Measurements from ENCODE around the gene RNF152.

RNF152 gene

GRCh38 chr18:61817086-61817485 lies 75.7 kb downstream of the RNF152 start:
- peaks cover 0 to 2% of the 10 kb centered on the region in 2 experiments; a peak in 1 of 3 replicates for H3K36me3 ChIP-seq (ENCODE audit: control insufficient read depth in 2 of 2, insufficient read depth in 1 of 2, low read length in 2 of 2)
- H3K4me1 ChIP-seq (ENCODE audit: control insufficient read depth, insufficient read depth, low read length), result no peaks in the 10 kb centered on the region
- CTCF ChIA-PET, result no interaction called here
- H3K9me3 ChIP-seq (ENCODE audit: control insufficient read depth, insufficient read depth, low read depth, low read length), result no peaks in the 10 kb centered on the region
- no peak overlapping the region for H3K27ac ChIP-seq (ENCODE audit: extremely low read depth, low read depth, low read length)
- H3K4me3 ChIP-seq (ENCODE audit: low read depth, low read length), result no peak overlapping the region
- TF ChIP-seq ZNF777 (tag by site-specific recombination; IDR thresholded peaks at IDR 0.05; ENCODE audit: borderline replicate concordance) (no peak), ZNF404 (tag by site-specific recombination; IDR thresholded peaks at IDR 0.05) (no peak), ZNF132 (tag by site-specific recombination; IDR thresholded peaks at IDR 0.05; ENCODE audit: borderline replicate concordance) (no peak), ZBTB48 (tag by site-specific recombination; IDR thresholded peaks at IDR 0.05) (no peak), ZFP69B (tag by site-specific recombination; IDR thresholded peaks at IDR 0.05) (no peak), ZNF510 (tag by site-specific recombination; IDR thresholded peaks at IDR 0.05; ENCODE audit: insufficient replicate concordance) (no peak), ZNF433 (tag by site-specific recombination; IDR thresholded peaks at IDR 0.05; ENCODE audit: low read depth) (no peak), ZBTB21 (tag by site-specific recombination; IDR thresholded peaks at IDR 0.05) (no peak), SP7 (tag by site-specific recombination; IDR thresholded peaks at IDR 0.05) (no peak)
- POLR2A ChIA-PET, result no interaction called here

- TF ChIP-seq KLF10 (tag by site-specific recombination; IDR thresholded peaks at IDR 0.05), result no peak
- no peak for TF ChIP-seq BCL11B (tag by site-specific recombination; IDR thresholded peaks at IDR 0.05; ENCODE audit: low read depth)
- no peak for TF ChIP-seq KLF9 (tag by site-specific recombination; IDR thresholded peaks at IDR 0.05; ENCODE audit: low read depth)
- no peak for TF ChIP-seq SETDB1 (IDR thresholded peaks at IDR 0.05; ENCODE audit: insufficient read length, low read length)
- TF ChIP-seq MYNN (tag by site-specific recombination; IDR thresholded peaks at IDR 0.05; ENCODE audit: borderline replicate concordance), result no peak
- TF ChIP-seq ZNF76 (tag by site-specific recombination; IDR thresholded peaks at IDR 0.05; ENCODE audit: borderline replicate concordance, low read depth), result no peak
- no peak for TF ChIP-seq BCL6B (tag by site-specific recombination; IDR thresholded peaks at IDR 0.05)
- no peak for TF ChIP-seq MEIS1 (CRISPR knock-in tag; IDR thresholded peaks at IDR 0.05; ENCODE audit: borderline replicate concordance)
- TF ChIP-seq ZNF629 (tag by site-specific recombination; IDR thresholded peaks at IDR 0.05), result no peak
- no peak for TF ChIP-seq ZNF221 (tag by site-specific recombination; IDR thresholded peaks at IDR 0.05; ENCODE audit: borderline replicate concordance)
- no peak for TF ChIP-seq ZNF561 (tag by site-specific recombination; IDR thresholded peaks at IDR 0.05; ENCODE audit: borderline replicate concordance)
- TF ChIP-seq ZNF280C (tag by site-specific recombination; IDR thresholded peaks at IDR 0.05), result no peak
- TF ChIP-seq HIC1 (tag by site-specific recombination; IDR thresholded peaks at IDR 0.05), result no peak
- no peak for TF ChIP-seq ZNF175 (tag by site-specific recombination; IDR thresholded peaks at IDR 0.05)
- CTCF ChIA-PET, result no interaction called here
- POLR2A ChIA-PET, result no interaction called here
- H3K36me3 ChIP-seq (ENCODE audit: control insufficient read depth in 2 of 2, insufficient read depth in 1 of 2, low read length in 2 of 2), result peaks cover 0 to 2% of the 10 kb centered on the region in 2 experiments; a peak in 1 of 3 replicates
- no peak overlapping the region for H3K27ac ChIP-seq (ENCODE audit: extremely low read depth, low read depth, low read length)
- no peaks in the 10 kb centered on the region for H3K4me1 ChIP-seq (ENCODE audit: control insufficient read depth, insufficient read depth, low read length)
- no peak overlapping the region for H3K4me3 ChIP-seq (ENCODE audit: low read depth, low read length)
- no peaks in the 10 kb centered on the region for H3K9me3 ChIP-seq (ENCODE audit: control insufficient read depth, insufficient read depth, low read depth, low read length)
Measured at GRCh38 chr18:61815885-61816470, 76.8 kb downstream of the RNF152 start.

Measured in HEK293 (cell line).